Astrocyte (in vitro differentiated cells and primary cell): Measurements from ENCODE around the gene EEF1AKMT1. TPM values are rescaled to one million over a fixed set of nuclear protein-coding genes. Genes with fewer than 3 reads are reported as not detected.

Experiments used
- DNase-seq: peaks from one replicate; pipeline ENCODE4 v3.0.0-alpha.2; 2010; ENCODE audit warnings: low read depth
- FAIRE-seq: peaks from 2 replicates; lab custom pipeline; 2011; peaks lifted over from hg19 to GRCh38; lab: Jason Lieb, UNC
- H2AFZ ChIP-seq: 2 replicates; pipeline ENCODE4 v1.6.0; 2012; ENCODE audit warnings: low read depth, low read length, inconsistent platforms
- H3K27ac ChIP-seq: 2 replicates; pipeline ENCODE4 v1.5.1; 2011; ENCODE audit warnings: low read depth, low read length, inconsistent platforms
- H3K27me3 ChIP-seq: 2 replicates; pipeline ENCODE4 v1.6.0; 2011; ENCODE audit warnings: low read length, inconsistent platforms; ENCODE audit not compliant: insufficient read depth
- H3K36me3 ChIP-seq: 2 replicates; pipeline ENCODE4 v1.5.1; 2011; ENCODE audit warnings: low read length, inconsistent platforms; ENCODE audit not compliant: insufficient read depth
- H3K4me1 ChIP-seq: 2 replicates; pipeline ENCODE4 v1.5.1; 2011; ENCODE audit warnings: low read length, inconsistent platforms; ENCODE audit not compliant: insufficient read depth
- H3K4me2 ChIP-seq: 2 replicates; pipeline ENCODE4 v1.6.0; 2012; ENCODE audit warnings: low read length, inconsistent platforms
- H3K4me3 ChIP-seq: 2 replicates; pipeline ENCODE4 v1.5.1; 2011; ENCODE audit warnings: low read depth, mild to moderate bottlenecking, low read length, inconsistent platforms; ENCODE audit not compliant: insufficient read depth
- H3K79me2 ChIP-seq: 2 replicates; pipeline ENCODE4 v1.6.0; 2012; ENCODE audit warnings: mild to moderate bottlenecking, low read length, inconsistent platforms; ENCODE audit not compliant: insufficient read depth
- H3K9ac ChIP-seq: 2 replicates; pipeline ENCODE4 v1.6.0; 2012; ENCODE audit warnings: mild to moderate bottlenecking, low read length, inconsistent platforms
- H3K9me3 ChIP-seq: 2 replicates; pipeline ENCODE4 v1.5.1; 2012; ENCODE audit warnings: low read depth, mild to moderate bottlenecking, low read length, inconsistent platforms; ENCODE audit not compliant: insufficient read depth
- H4K20me1 ChIP-seq: 2 replicates; pipeline ENCODE4 v1.6.0; 2012; ENCODE audit warnings: low read length, inconsistent platforms; ENCODE audit not compliant: insufficient read depth
- H3K27ac Mint-ChIP-seq: one replicate; pipeline ENCODE4 v1.8.0; 2021; ENCODE audit warnings: mild to moderate bottlenecking, mixed read lengths; ENCODE audit not compliant: unreplicated experiment
- H3K27me3 Mint-ChIP-seq: one replicate; pipeline ENCODE4 v1.8.0; 2021; ENCODE audit warnings: low read depth, mixed read lengths; ENCODE audit not compliant: unreplicated experiment
- H3K36me3 Mint-ChIP-seq: one replicate; pipeline ENCODE4 v1.8.0; 2021; ENCODE audit warnings: low read depth, mixed read lengths; ENCODE audit not compliant: unreplicated experiment
- H3K4me1 Mint-ChIP-seq: one replicate; pipeline ENCODE4 v1.8.0; 2021; ENCODE audit warnings: low read depth, mixed read lengths; ENCODE audit not compliant: unreplicated experiment
- H3K4me3 Mint-ChIP-seq: one replicate; pipeline ENCODE4 v1.8.0; 2021; ENCODE audit warnings: mild to moderate bottlenecking, moderate library complexity, mixed read lengths; ENCODE audit not compliant: unreplicated experiment
- H3K9me3 Mint-ChIP-seq: one replicate; pipeline ENCODE4 v1.8.0; 2021; ENCODE audit warnings: mild to moderate bottlenecking, mixed read lengths; ENCODE audit not compliant: unreplicated experiment
- CTCF ChIP-seq: IDR thresholded peaks from 2 replicates; pipeline ENCODE4 v1.5.1; 2011; ENCODE audit warnings: low read depth, mild to moderate bottlenecking, inconsistent platforms, low read length, moderate library complexity; ENCODE audit not compliant: insufficient read depth
- EZH2 ChIP-seq: IDR thresholded peaks from 2 replicates; pipeline ENCODE4 v1.6.1; 2012; ENCODE audit warnings: mild to moderate bottlenecking, low read length, inconsistent platforms; ENCODE audit not compliant: insufficient read depth
- total RNA-seq: library from RNA; stranded (reverse); gene quantifications from 2 replicates; pipeline ENCODE4 v1.2.1, GENCODE V29; 2021

Gene EEF1AKMT1
- total RNA-seq, 1 donor from 2014 or later: 6.7 TPM

DNA sequence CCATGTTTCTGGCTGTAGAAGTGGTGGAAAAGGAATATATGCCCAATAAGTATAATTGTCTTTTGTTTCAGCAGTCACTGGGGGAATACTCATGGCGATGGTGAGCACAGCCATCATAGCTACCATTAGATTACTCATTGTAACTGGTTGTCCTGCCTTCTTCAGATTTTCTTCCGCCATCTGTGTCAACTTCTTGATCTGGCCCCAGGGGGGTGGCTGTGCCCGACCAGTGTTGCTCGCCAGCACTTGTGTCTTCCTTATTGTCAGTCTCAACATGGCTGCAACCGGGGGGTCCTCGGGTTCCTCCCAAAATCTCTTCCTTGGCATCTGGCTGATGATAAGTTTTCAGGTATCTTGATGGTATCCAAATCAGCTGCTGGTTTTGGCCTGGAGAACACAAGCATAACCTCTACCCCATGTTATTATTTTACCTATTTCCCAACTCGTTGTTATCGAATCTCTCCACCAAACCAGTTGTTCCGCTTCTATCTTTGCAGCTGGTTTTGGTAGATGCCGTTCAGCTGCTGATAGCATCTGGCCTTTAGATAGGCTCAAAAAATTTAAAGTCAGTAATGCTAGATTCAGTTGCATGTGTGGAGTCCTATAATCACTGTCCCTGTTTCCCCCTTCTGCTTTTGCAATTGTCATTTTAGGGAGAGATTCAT, 93.2 kb downstream of the EEF1AKMT1 start:
- H3K36me3 ChIP-seq: no peaks in the 10 kb centered on the region
- no peak overlapping the region for H3K4me3 ChIP-seq
- TF ChIP-seq EZH2 (no peak), CTCF (no peak)
- no peaks in the 10 kb centered on the region for H3K27me3 ChIP-seq
- H2AFZ ChIP-seq: no peak overlapping the region
- H3K4me1 Mint-ChIP-seq: no peaks in the 10 kb centered on the region
- H3K9me3 Mint-ChIP-seq: no peaks in the 10 kb centered on the region
- H3K79me2 ChIP-seq: no peaks in the 10 kb centered on the region
- H3K9ac ChIP-seq: no peak overlapping the region
- H3K27ac ChIP-seq: no peak overlapping the region
- H3K4me3 Mint-ChIP-seq: no peak overlapping the region
- no peak for FAIRE-seq
- peak overlapping the region; percentile 5 for H3K27ac Mint-ChIP-seq
- H3K27me3 Mint-ChIP-seq: no peaks in the 10 kb centered on the region
- H4K20me1 ChIP-seq: no peaks in the 10 kb centered on the region
- H3K4me1 ChIP-seq: peaks cover 6% of the 10 kb centered on the region
- no peaks in the 10 kb centered on the region for H3K9me3 ChIP-seq
- peaks cover 4% of the 10 kb centered on the region for H3K36me3 Mint-ChIP-seq
- H3K4me2 ChIP-seq: no peak overlapping the region
- no peak for DNase-seq

- TF ChIP-seq EZH2: no peak
These were observed 93.9 kb downstream of the EEF1AKMT1 start for GRCh38 chr13:20679879-20680278.

More at GRCh38 chr13:20679879-20680278, 93.9 kb downstream of the EEF1AKMT1 start:
- peaks cover 4% of the 10 kb centered on the region for H3K36me3 Mint-ChIP-seq
- FAIRE-seq: no peak
- Histone ChIP-seq H3K79me2 (no peaks in the 10 kb centered on the region), H3K9me3 (no peaks in the 10 kb centered on the region), H3K4me2 (no peak overlapping the region), H3K27me3 (no peaks in the 10 kb centered on the region), H3K36me3 (no peaks in the 10 kb centered on the region), H3K4me1 (peaks cover 6% of the 10 kb centered on the region), H2AFZ (no peak overlapping the region), H3K27ac (no peak overlapping the region), H3K4me3 (no peak overlapping the region), H4K20me1 (no peaks in the 10 kb centered on the region), H3K9ac (no peak overlapping the region)
- H3K27me3 Mint-ChIP-seq: no peaks in the 10 kb centered on the region
- no peaks in the 10 kb centered on the region for H3K4me1 Mint-ChIP-seq
- no peak for DNase-seq
- H3K9me3 Mint-ChIP-seq: no peaks in the 10 kb centered on the region
- H3K27ac Mint-ChIP-seq: no peak overlapping the region
- H3K4me3 Mint-ChIP-seq: no peak overlapping the region

Other genes with a start within 250 kb of the EEF1AKMT1 start
- gene CRYL1, start 248.1 kb downstream of the EEF1AKMT1 start, total RNA-seq: 3.7 and 4.0 TPM in 2 replicates
- 7.6 and 8.0 TPM in 2 replicates for gene IFT88, start 206.8 kb downstream of the EEF1AKMT1 start, total RNA-seq
- gene IL17D, start 70.3 kb downstream of the EEF1AKMT1 start, total RNA-seq: 1.6 and 1.9 TPM in 2 replicates
- gene XPO4, start 128.8 kb upstream of the EEF1AKMT1 start, total RNA-seq: 19.3 and 19.9 TPM in 2 replicates